NOMO-1 (cell line): ENCODE results near the gene TNRC18.
A peak's percentile ranks its signal among the peaks of the same experiment; 100 is the strongest.

Experiments used
- DNase-seq, 2 experiments: peaks; one replicate each; lab custom pipeline; 2025; ENCODE audit not compliant: unreplicated experiment in 2 of 2; lab: John Stamatoyannopoulos, UW

Gene TNRC18

GRCh38 chr7:5428478-5429252 lies 5.0 kb upstream of the TNRC18 start:
- peak; percentile 77 to 80 for DNase-seq

GRCh38 chr7:5426226-5426475 lies 2.5 kb upstream of the TNRC18 start:
- peak; percentile 27 to 55 for DNase-seq

- DNase-seq: peak; percentile 46 to 48
Measured at GRCh38 chr7:5425507-5426225, 2.0 kb upstream of the TNRC18 start.

- peak; percentile 48 to 65 for DNase-seq
Measured at GRCh38 chr7:5424749-5425506, 1.3 kb upstream of the TNRC18 start.

- peak; percentile 98 for DNase-seq
Measured at GRCh38 chr7:5423976-5424748, 528 bp upstream of the TNRC18 start.

- peak; percentile 31 to 38 for DNase-seq
Measured at GRCh38 chr7:5422396-5423305, 983 bp downstream of the TNRC18 start.

- peak; percentile 15 to 20 for DNase-seq
Measured at GRCh38 chr7:5421714-5422395, 1.8 kb downstream of the TNRC18 start.

- peak in 1 of 2 experiments; percentile 5 for DNase-seq
Measured at GRCh38 chr7:5420881-5421713, 2.5 kb downstream of the TNRC18 start.

- no peak for DNase-seq
Measured at GRCh38 chr7:5420067-5420880, 3.4 kb downstream of the TNRC18 start.

- DNase-seq: no peak
Measured at GRCh38 chr7:5419539-5420066, 4.0 kb downstream of the TNRC18 start.

- DNase-seq: no peak
Measured at GRCh38 chr7:5418285-5418582, 5.4 kb downstream of the TNRC18 start.

GRCh38 chr7:5417106-5418071 lies 6.2 kb downstream of the TNRC18 start:
- DNase-seq: no peak

GRCh38 chr7:5414916-5415315 lies 8.7 kb downstream of the TNRC18 start:
- no peak for DNase-seq

GRCh38 chr7:5413449-5413786 lies 10.2 kb downstream of the TNRC18 start:
- no peak for DNase-seq

GRCh38 chr7:5408777-5409176 lies 14.9 kb downstream of the TNRC18 start:
- DNase-seq: no peak
